Calu3 (cell line): ENCODE results near the gene FAM210A. TPM values are rescaled to one million over a fixed set of nuclear protein-coding genes. Genes with fewer than 3 reads are reported as not detected.

Source experiments
- BruUV-seq: library from RNA; stranded (reverse); fragments of 400-500 nt; replicated peaks from 2 replicates; lab custom pipeline; 2021; lab: Mats Ljungman, UMichigan
- CTCF ChIA-PET: fragments of 300-600 bp; sonication (Branson Sonifier 250); formaldehyde crosslinking; loops from one replicate; lab custom pipeline; 2022; ENCODE audit warnings: antibody characterized with exemption; lab: Charles Lee
- DNase-seq: peaks from one replicate; pipeline ENCODE4 v3.0.0; 2022
- H3K27ac Mint-ChIP-seq: one replicate; pipeline ENCODE4 v1.8.0; 2022; ENCODE audit warnings: mixed read lengths; ENCODE audit not compliant: unreplicated experiment
- H3K27me3 Mint-ChIP-seq: one replicate; pipeline ENCODE4 v1.8.0; 2022; ENCODE audit warnings: mixed read lengths; ENCODE audit not compliant: unreplicated experiment
- H3K36me3 Mint-ChIP-seq: one replicate; pipeline ENCODE4 v1.8.0; 2022; ENCODE audit warnings: mild to moderate bottlenecking, moderate library complexity, mixed read lengths; ENCODE audit not compliant: insufficient read depth, unreplicated experiment
- H3K4me1 Mint-ChIP-seq: one replicate; pipeline ENCODE4 v1.8.0; 2022; ENCODE audit warnings: mild to moderate bottlenecking, low read depth, mixed read lengths; ENCODE audit not compliant: unreplicated experiment
- H3K4me3 Mint-ChIP-seq: one replicate; pipeline ENCODE4 v1.8.0; 2022; ENCODE audit warnings: mild to moderate bottlenecking, low read depth, moderate library complexity, mixed read lengths; ENCODE audit not compliant: unreplicated experiment
- H3K9me3 Mint-ChIP-seq: one replicate; pipeline ENCODE4 v1.8.0; 2022; ENCODE audit warnings: low read depth, mixed read lengths; ENCODE audit not compliant: unreplicated experiment
- CTCF ChIP-seq: fragments of 200-600 bp; IDR thresholded peaks from one replicate; pipeline ENCODE4 v1.8.0; 2022; ENCODE audit warnings: antibody characterized with exemption; ENCODE audit not compliant: unreplicated experiment
- intact Hi-C: fragments of 100-400 bp; cut with micrococcal nuclease; formaldehyde crosslinking; loops from one replicate; pipeline ENCODE4 v1.10.0; 2022; ENCODE audit not compliant: unreplicated experiment
- total RNA-seq: library from RNA; stranded (reverse); gene quantifications from 2 replicates; pipeline ENCODE4 v1.2.3, GENCODE V29; 2022

FAM210A gene
- total RNA-seq, 1 experiment from 2014 or later, result 20.8 TPM

- intact Hi-C loops, result no loop called here
- Mint-ChIP-seq H3K36me3 (no peaks in the 10 kb centered on the region), H3K4me3 (no peak overlapping the region), H3K27me3 (peaks cover 87% of the 10 kb centered on the region), H3K27ac (no peak overlapping the region), H3K9me3 (no peaks in the 10 kb centered on the region), H3K4me1 (no peaks in the 10 kb centered on the region)
- no peak for DNase-seq
- TF ChIP-seq CTCF, result no peak
- BruUV-seq, result no TSS peak
- CTCF ChIA-PET, result no interaction called here
These were observed 103.0 kb downstream of the FAM210A start for GRCh38 chr18:13623348-13623747.

DNA sequence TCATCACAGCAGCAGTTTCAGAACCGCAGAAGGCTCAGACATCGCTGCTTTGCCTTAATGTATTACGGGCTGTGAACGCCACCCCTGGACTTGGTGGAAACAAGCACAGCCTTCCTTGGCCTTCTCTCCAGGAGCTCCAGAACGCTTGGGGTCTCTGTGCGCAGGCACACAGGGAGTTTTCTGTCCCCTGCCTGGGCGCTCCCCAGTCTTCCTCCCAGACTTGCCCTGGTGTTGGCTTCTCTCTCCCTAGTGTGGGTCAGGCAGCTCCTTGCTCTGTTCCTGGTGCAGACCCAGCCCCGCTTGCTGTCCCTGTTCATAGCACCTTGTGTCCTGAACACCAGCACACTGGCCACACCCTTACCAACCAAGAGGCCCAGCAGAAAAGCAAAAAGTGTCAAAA, 103.6 kb downstream of the FAM210A start:
- no TSS peak for BruUV-seq
- Mint-ChIP-seq H3K36me3 (no peaks in the 10 kb centered on the region), H3K4me1 (no peaks in the 10 kb centered on the region), H3K27me3 (peaks cover 93% of the 10 kb centered on the region), H3K4me3 (no peak overlapping the region), H3K27ac (no peak overlapping the region), H3K9me3 (no peaks in the 10 kb centered on the region)
- CTCF ChIA-PET, result no interaction called here
- TF ChIP-seq CTCF, result no peak
- DNase-seq, result no peak
- intact Hi-C loops, result no loop called here

GRCh38 chr18:13621886-13622619, 104.3 kb downstream of the FAM210A start:
- no peak for TF ChIP-seq CTCF
- CTCF ChIA-PET, result no interaction called here
- no peaks in the 10 kb centered on the region for H3K4me1 Mint-ChIP-seq
- intact Hi-C loops, result no loop called here
- no peaks in the 10 kb centered on the region for H3K9me3 Mint-ChIP-seq
- H3K27ac Mint-ChIP-seq, result no peak overlapping the region
- peaks cover 94% of the 10 kb centered on the region for H3K27me3 Mint-ChIP-seq
- H3K4me3 Mint-ChIP-seq, result no peak overlapping the region
- no peaks in the 10 kb centered on the region for H3K36me3 Mint-ChIP-seq
- no peak for DNase-seq
- BruUV-seq, result no TSS peak

DNA sequence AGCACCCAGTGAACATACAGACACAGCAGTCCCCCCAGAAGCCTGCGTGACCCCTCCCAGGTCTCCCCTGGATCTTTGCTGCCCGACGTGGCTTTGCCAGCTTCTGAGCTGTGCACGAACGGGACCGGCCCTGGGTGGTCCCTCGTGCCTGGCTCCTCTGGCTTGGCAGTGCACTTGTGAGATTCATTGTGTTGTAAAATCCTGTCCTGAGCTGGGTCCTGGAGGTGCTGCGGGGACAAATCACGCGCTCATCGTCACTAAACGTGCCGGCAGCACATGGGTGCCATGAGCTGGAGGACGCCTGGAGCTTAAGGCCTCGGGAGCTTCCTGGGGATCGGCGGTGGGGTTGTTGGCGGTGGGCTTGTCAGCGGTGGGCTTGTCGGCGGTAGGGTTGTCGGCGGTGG, 104.9 kb downstream of the FAM210A start:
- Mint-ChIP-seq H3K9me3 (no peaks in the 10 kb centered on the region), H3K27ac (no peak overlapping the region), H3K4me3 (no peak overlapping the region), H3K27me3 (peaks cover 93% of the 10 kb centered on the region), H3K4me1 (no peaks in the 10 kb centered on the region), H3K36me3 (no peaks in the 10 kb centered on the region)
- no TSS peak for BruUV-seq
- TF ChIP-seq CTCF, result no peak
- CTCF ChIA-PET, result no interaction called here
- DNase-seq, result no peak
- intact Hi-C loops, result no loop called here
